GM21825 (cell line): Measurements from ENCODE around the gene FURIN.
"Not testable (repeated sequence)": the region's sequence is repeated elsewhere in the genome, so short reads cannot be mapped to it uniquely, and the experiment has no call there.

Source experiments
- ATAC-seq: cut with Tn5 transposase; IDR thresholded peaks from one replicate; pipeline ENCODE4 v1.9.1; 2021; ENCODE audit warnings: mild to moderate bottlenecking, moderate library complexity; ENCODE audit not compliant: unreplicated experiment

FURIN gene

GRCh38 chr15:90868261-90868689 lies at the start of gene FURIN:
TSS of gene FURIN (plus strand) at chr15:90868588. CDS start at chr15:90875741, 7,153 bp downstream.
- ATAC-seq, result no peak

- ATAC-seq, result no peak
These were observed 49.0 kb upstream of the FURIN start for GRCh38 chr15:90819390-90819789.

GRCh38 chr15:90819850-90820249 lies 48.5 kb upstream of the FURIN start:
- ATAC-seq, result no peak

- ATAC-seq, result no peak
These were observed 47.9 kb upstream of the FURIN start for GRCh38 chr15:90820481-90820880.

- ATAC-seq, result no peak
These were observed 46.0 kb upstream of the FURIN start for GRCh38 chr15:90822204-90822955.

GRCh38 chr15:90823455-90823974 lies 44.9 kb upstream of the FURIN start:
- ATAC-seq, result no peak

- ATAC-seq, result not testable (repeated sequence)
These were observed 43.1 kb upstream of the FURIN start for GRCh38 chr15:90825115-90825899.

- not testable (repeated sequence) for ATAC-seq
These were observed 42.0 kb upstream of the FURIN start for GRCh38 chr15:90826206-90826885.

- ATAC-seq, result no peak
These were observed 41.4 kb upstream of the FURIN start for GRCh38 chr15:90826886-90827435.

- no peak for ATAC-seq
These were observed 40.3 kb upstream of the FURIN start for GRCh38 chr15:90828111-90828510.

- no peak for ATAC-seq
These were observed 39.3 kb upstream of the FURIN start for GRCh38 chr15:90829126-90829525.

GRCh38 chr15:90829942-90830440 lies 38.4 kb upstream of the FURIN start:
- ATAC-seq, result peak; percentile 60

- ATAC-seq, result no peak
These were observed 33.8 kb upstream of the FURIN start for GRCh38 chr15:90834626-90835025.

GRCh38 chr15:90836296-90836871 lies 32.0 kb upstream of the FURIN start:
- no peak for ATAC-seq

- no peak for ATAC-seq
These were observed 31.3 kb upstream of the FURIN start for GRCh38 chr15:90837094-90837493.

GRCh38 chr15:90838139-90838538 lies 30.2 kb upstream of the FURIN start:
- ATAC-seq, result no peak

- no peak for ATAC-seq
These were observed 29.8 kb upstream of the FURIN start for GRCh38 chr15:90838544-90838943.

GRCh38 chr15:90839187-90840071 lies 29.0 kb upstream of the FURIN start:
- peak; percentile 89 for ATAC-seq

GRCh38 chr15:90840157-90840855 lies 28.1 kb upstream of the FURIN start:
- ATAC-seq, result no peak
